ENCODE results near the gene IER2.
"Not testable (repeated sequence)": the region's sequence is repeated elsewhere in the genome, so short reads cannot be mapped to it uniquely, and the experiment has no call there.

IER2 gene

GRCh38 chr19:13198634-13199033 lies 48.4 kb downstream of the IER2 start:
- no peak for DNase-seq (ENCODE audit: low read depth, low spot score)

- DNase-seq (ENCODE audit: low read depth, low spot score): not testable (repeated sequence)
Observed at GRCh38 chr19:13202112-13202511, 51.9 kb downstream of the IER2 start.
